Endothelial cell (in vitro differentiated cells): ENCODE results near the gene COX15. TPM values are rescaled to one million over a fixed set of nuclear protein-coding genes. Genes with fewer than 3 reads are reported as not detected.

Experiments
- DNase-seq: peaks from one replicate; pipeline ENCODE4 v3.0.0; 2021; ENCODE audit warnings: low spot score
- H3K27ac Mint-ChIP-seq: one replicate; pipeline ENCODE4 v1.8.0; 2021; ENCODE audit warnings: mixed read lengths, inconsistent platforms; ENCODE audit not compliant: unreplicated experiment
- H3K27me3 Mint-ChIP-seq: one replicate; pipeline ENCODE4 v1.8.0; 2021; ENCODE audit warnings: mild to moderate bottlenecking, moderate library complexity, mixed read lengths, inconsistent platforms; ENCODE audit not compliant: unreplicated experiment
- H3K36me3 Mint-ChIP-seq: one replicate; pipeline ENCODE4 v1.8.0; 2021; ENCODE audit warnings: mild to moderate bottlenecking, low read depth, mixed read lengths, inconsistent platforms; ENCODE audit not compliant: unreplicated experiment
- H3K4me1 Mint-ChIP-seq: one replicate; pipeline ENCODE4 v1.8.0; 2021; ENCODE audit warnings: mild to moderate bottlenecking, mixed read lengths, inconsistent platforms; ENCODE audit not compliant: unreplicated experiment
- H3K4me3 Mint-ChIP-seq: one replicate; pipeline ENCODE4 v1.8.0; 2021; ENCODE audit warnings: mild to moderate bottlenecking, mixed read lengths, inconsistent platforms; ENCODE audit not compliant: unreplicated experiment
- H3K9me3 Mint-ChIP-seq: one replicate; pipeline ENCODE4 v1.8.0; 2021; ENCODE audit warnings: mixed read lengths, inconsistent platforms; ENCODE audit not compliant: unreplicated experiment
- CTCF ChIP-seq: fragments of 200-600 bp; sonication (generic); IDR thresholded peaks from one replicate; pipeline ENCODE4 v1.5.0; 2021; ENCODE audit warnings: antibody characterized with exemption; ENCODE audit not compliant: unreplicated experiment
- total RNA-seq: library from RNA; stranded (reverse); fragmentation: NEBNext Ultra II Directional; extraction: Animal tissue kit (Norgen Biotek cat#: 25700); gene quantifications from one replicate; pipeline ENCODE4 v1.2.1, GENCODE V29; 2021; ENCODE audit not compliant: unreplicated experiment

The COX15 gene
- total RNA-seq, 1 donor from 2014 or later: 34.5 TPM

DNA sequence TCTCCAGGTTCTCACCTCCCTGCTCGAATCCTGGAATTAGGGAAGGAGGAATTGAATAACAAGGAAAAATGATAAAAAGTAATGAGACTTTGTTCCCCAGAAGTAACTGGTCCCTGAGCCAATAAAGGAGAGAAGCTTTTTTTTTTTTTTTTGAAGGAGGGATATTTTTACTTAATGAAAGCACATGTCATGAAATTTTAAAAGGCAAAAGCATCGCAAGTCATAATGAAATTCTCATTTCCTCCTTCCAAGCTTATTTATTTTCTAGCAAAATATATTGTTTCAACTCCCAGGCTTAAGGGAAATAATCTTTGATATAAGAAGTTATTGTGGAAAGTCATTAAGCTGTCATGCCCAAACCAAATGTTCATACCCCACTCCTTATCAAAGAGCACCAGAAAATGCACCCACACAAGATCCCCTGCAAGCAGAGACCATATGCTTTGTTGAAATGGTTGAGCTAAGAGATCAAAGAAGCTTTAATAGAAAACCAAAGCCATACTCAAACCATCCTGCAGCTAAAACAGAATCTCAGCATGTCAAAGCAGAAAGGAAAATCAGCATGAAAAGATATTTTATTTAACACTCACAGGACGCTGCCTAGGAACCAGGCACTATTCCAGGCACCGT lies 33.9 kb upstream of the COX15 start:
- Mint-ChIP-seq H3K4me3 (no peak overlapping the region), H3K4me1 (peaks cover 2% of the 10 kb centered on the region), H3K27ac (no peak overlapping the region), H3K9me3 (no peaks in the 10 kb centered on the region), H3K27me3 (no peaks in the 10 kb centered on the region), H3K36me3 (no peaks in the 10 kb centered on the region)
- DNase-seq: no peak
- TF ChIP-seq CTCF: no peak

DNA sequence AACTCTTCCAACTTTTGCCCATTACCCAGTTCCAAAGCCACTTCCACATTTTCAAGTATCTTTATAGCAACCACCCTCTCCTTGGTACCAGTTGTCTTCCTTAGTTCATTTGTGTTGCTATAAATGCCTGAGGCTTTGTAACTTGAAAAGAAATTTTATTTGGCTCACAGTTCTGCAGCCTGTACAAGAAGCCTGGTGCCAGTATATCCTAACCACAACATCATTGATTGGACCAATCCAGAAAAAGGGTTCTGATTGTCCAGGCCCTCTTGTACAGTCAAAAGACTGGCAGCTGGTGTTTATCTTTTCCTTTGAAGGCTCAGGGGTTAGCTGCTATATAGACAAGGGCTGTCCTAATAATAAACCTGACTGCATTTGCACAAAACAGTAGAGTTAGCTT lies 29.4 kb upstream of the COX15 start:
- DNase-seq: no peak
- Mint-ChIP-seq H3K4me3 (no peak overlapping the region), H3K9me3 (no peaks in the 10 kb centered on the region)

GRCh38 chr10:99760321-99760720 lies 28.4 kb upstream of the COX15 start:
- Mint-ChIP-seq H3K27me3 (no peaks in the 10 kb centered on the region), H3K9me3 (no peaks in the 10 kb centered on the region), H3K27ac (no peak overlapping the region), H3K4me1 (no peaks in the 10 kb centered on the region), H3K4me3 (no peak overlapping the region), H3K36me3 (peaks cover 11% of the 10 kb centered on the region)
- TF ChIP-seq CTCF: no peak
- no peak for DNase-seq

More for the DNA sequence above, 29.4 kb upstream of the COX15 start:
- Mint-ChIP-seq H3K4me1 (no peaks in the 10 kb centered on the region), H3K27ac (no peak overlapping the region), H3K36me3 (peaks cover 11% of the 10 kb centered on the region), H3K27me3 (no peaks in the 10 kb centered on the region)
- no peak for TF ChIP-seq CTCF

DNA sequence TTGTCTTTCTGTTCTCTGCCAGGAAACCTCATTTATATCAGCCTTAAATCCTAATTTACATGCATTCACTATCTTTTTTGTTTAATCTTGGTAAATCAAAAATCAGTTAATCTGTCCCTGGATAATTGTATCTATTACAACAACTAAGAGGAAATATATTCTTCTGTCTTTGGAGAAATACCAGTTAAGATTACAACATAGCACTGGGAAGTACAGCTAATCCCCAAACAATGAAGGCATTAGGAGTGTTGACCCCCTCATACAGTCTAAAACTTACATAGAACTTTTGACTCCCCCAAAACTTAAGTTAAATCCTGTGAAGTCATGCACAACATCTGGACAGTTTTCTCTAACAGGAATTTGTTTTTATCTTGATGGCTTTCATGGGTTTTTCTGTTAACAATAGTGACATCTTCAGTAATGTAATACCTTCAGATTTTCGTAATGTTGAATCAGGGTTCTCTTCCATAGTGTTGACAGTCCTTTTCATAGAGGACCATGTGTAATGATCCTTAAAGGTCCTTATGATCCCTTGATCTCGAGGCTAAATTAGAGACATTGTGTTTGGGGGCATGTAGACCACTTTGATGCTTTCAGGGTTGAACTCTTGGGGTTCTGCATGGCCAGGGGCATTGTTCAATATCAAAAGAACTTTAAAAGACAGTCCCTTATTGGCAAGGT lies 26.4 kb upstream of the COX15 start:
- Mint-ChIP-seq H3K9me3 (no peaks in the 10 kb centered on the region), H3K4me1 (no peaks in the 10 kb centered on the region), H3K36me3 (peaks cover 11% of the 10 kb centered on the region), H3K27me3 (no peaks in the 10 kb centered on the region), H3K27ac (no peak overlapping the region), H3K4me3 (no peak overlapping the region)
- no peak for DNase-seq
- no peak for TF ChIP-seq CTCF

GRCh38 chr10:99756159-99756558 lies 24.2 kb upstream of the COX15 start:
- H3K27me3 Mint-ChIP-seq: no peaks in the 10 kb centered on the region
- no peaks in the 10 kb centered on the region for H3K9me3 Mint-ChIP-seq
- no peak for TF ChIP-seq CTCF
- H3K36me3 Mint-ChIP-seq: peaks cover 11% of the 10 kb centered on the region
- DNase-seq: no peak
- no peak overlapping the region for H3K27ac Mint-ChIP-seq
- no peak overlapping the region for H3K4me3 Mint-ChIP-seq
- no peaks in the 10 kb centered on the region for H3K4me1 Mint-ChIP-seq
